Panc1 (cell line): ENCODE measurements around the gene SLC7A5. TPM values are rescaled to one million over a fixed set of nuclear protein-coding genes. Genes with fewer than 3 reads are reported as not detected.
A peak's percentile ranks its signal among the peaks of the same experiment; 100 is the strongest.
"Not testable (repeated sequence)": the region's sequence is repeated elsewhere in the genome, so short reads cannot be mapped to it uniquely, and the experiment has no call there.

Source experiments
- ATAC-seq: fragments of 200-7000 bp; cut with Tn5 transposase; 2 replicates; pipeline ENCODE4 v1.9.1; 2020; ENCODE audit warnings: mild to moderate bottlenecking, moderate library complexity
- BruUV-seq: library from RNA; stranded (reverse); fragments of 400-500 nt; replicated peaks from 2 replicates; lab custom pipeline; 2021; lab: Mats Ljungman, UMichigan
- CTCF ChIA-PET: fragments of 300-600 bp; sonication (Branson Sonifier 250); formaldehyde crosslinking; loops from one replicate; lab custom pipeline; 2022; ENCODE audit warnings: antibody characterized with exemption; lab: Charles Lee
- POLR2A ChIA-PET: fragments of 300-600 bp; sonication (Branson Sonifier 250); formaldehyde crosslinking; loops from one replicate; lab custom pipeline; 2022; ENCODE audit warnings: antibody characterized with exemption; lab: Charles Lee
- DNase-seq: peaks from one replicate; pipeline ENCODE4 v3.0.0-alpha.2; 2010; ENCODE audit warnings: low read depth, low spot score
- H3K27ac ChIP-seq: 2 replicates; pipeline ENCODE4 v1.5.1; 2011; ENCODE audit warnings: mild to moderate bottlenecking, low read length, inconsistent platforms
- H3K27me3 ChIP-seq: fragments of 200-500 bp; sonication (Bioruptor generic); 2 replicates; pipeline ENCODE4 v1.6.0; 2014; ENCODE audit warnings: low read length, inconsistent platforms; ENCODE audit not compliant: control insufficient read depth, insufficient read depth
- H3K36me3 ChIP-seq: fragments of 200-500 bp; sonication (Bioruptor generic); 2 replicates; pipeline ENCODE4 v1.5.1; 2014; ENCODE audit warnings: inconsistent platforms, mild to moderate bottlenecking, low read length, moderate library complexity; ENCODE audit not compliant: control insufficient read depth, insufficient read depth
- H3K4me1 ChIP-seq: 2 replicates; pipeline ENCODE4 v1.5.1; 2011; ENCODE audit warnings: inconsistent platforms, mild to moderate bottlenecking, low read length, moderate library complexity; ENCODE audit not compliant: control insufficient read depth, insufficient read depth
- H3K4me3 ChIP-seq, 2 experiments: 2 replicates each; pipeline ENCODE4 v1.5.1; 2011 to 2012; ENCODE audit warnings: low read depth in 2 of 2, low read length in 2 of 2, mild to moderate bottlenecking in 2 of 2, inconsistent platforms in 1 of 2, moderate library complexity in 1 of 2
- H3K9me3 ChIP-seq: fragments of 200-500 bp; sonication (Bioruptor generic); 2 replicates; pipeline ENCODE4 v1.5.1; 2014; ENCODE audit warnings: low read depth, mild to moderate bottlenecking, inconsistent platforms, low read length, moderate library complexity; ENCODE audit not compliant: control insufficient read depth, insufficient read depth
- CTCF ChIP-seq: fragments of 450-650 bp; IDR thresholded peaks from 2 replicates; pipeline ENCODE4 v1.5.1; 2017; ENCODE audit warnings: mild to moderate bottlenecking
- POLR2AphosphoS5 ChIP-seq: IDR thresholded peaks from 2 replicates; pipeline ENCODE4 v1.6.1; 2012; ENCODE audit warnings: mild to moderate bottlenecking, low read depth, low read length, moderate library complexity
- SIN3A ChIP-seq: IDR thresholded peaks from 2 replicates; pipeline ENCODE4 v1.6.1; 2012; ENCODE audit warnings: low read depth, mild to moderate bottlenecking, low read length, moderate library complexity, borderline replicate concordance; ENCODE audit not compliant: insufficient read depth
- TCF7L2 ChIP-seq: IDR thresholded peaks from 2 replicates; pipeline ENCODE4 v1.6.1; 2011; ENCODE audit warnings: mild to moderate bottlenecking, low read depth, low read length, inconsistent platforms
- in situ Hi-C: cut with HindIII; loops from 2 replicates; pipeline ENCODE4 v1.10.0; 2016; ENCODE audit warnings: low sequenced_read_pairs, low pct_unique_long_range_greater_than_20kb
- intact Hi-C: fragments of 100-400 bp; cut with micrococcal nuclease; formaldehyde crosslinking; loops from one replicate; pipeline ENCODE4 v1.10.0; 2022; ENCODE audit not compliant: unreplicated experiment
- total RNA-seq: library from RNA; stranded (reverse); gene quantifications from one replicate; pipeline ENCODE4 v1.2.1, GENCODE V29; 2021; ENCODE audit not compliant: unreplicated experiment
- TF ChIP-seq, protein P1 (sequence below), 2 experiments: IDR thresholded peaks; 2 replicates each; pipeline ENCODE4 v1.6.1; 2011 to 2012; ENCODE audit warnings: low read depth in 2 of 2, control low read depth in 1 of 2, low read length in 1 of 2, mild to moderate bottlenecking in 1 of 2, moderate library complexity in 1 of 2; ENCODE audit not compliant: insufficient read depth in 1 of 2

SLC7A5 gene
- total RNA-seq, 1 experiment from 2014 or later = 231 TPM

DNA sequence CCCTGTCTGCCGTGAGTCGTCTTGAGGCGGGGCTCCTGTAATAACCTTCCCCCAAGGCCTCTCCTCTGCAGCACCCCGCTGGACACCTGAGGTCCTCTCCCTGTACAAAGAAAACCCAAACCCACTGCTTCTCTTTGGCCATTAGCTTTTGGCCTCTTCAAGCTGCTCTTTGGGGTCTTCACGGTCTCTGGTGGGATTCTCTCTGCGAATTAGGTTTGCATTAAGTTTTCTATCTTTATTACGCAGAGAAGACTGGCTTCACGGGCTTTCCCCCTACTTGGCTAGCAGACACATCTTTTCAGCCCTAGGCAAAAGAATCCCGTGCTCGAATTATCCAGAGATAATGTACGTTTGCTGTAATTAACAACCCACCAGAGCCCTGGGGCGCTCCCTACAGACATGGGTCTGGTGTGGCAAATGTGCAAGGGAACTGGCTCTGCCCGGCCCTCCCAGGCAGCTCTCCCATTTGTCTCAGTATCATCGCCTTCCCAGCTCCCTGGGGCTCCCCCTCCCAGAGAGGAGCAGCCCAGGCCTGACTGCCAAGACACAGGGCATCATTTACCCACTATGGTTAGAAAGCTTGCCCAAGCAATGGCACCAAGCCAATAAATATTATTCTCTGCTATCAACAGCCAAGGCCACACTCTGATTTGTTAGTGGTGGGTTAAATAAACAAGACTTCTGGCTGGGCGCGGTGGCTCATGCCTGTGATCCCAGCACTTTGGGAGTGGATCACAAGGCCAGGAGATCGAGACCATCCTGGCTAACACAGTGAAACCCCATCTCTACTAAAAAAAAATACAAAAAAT is 78.8 kb downstream of the SLC7A5 start:
- ChIA-PET CTCF (interaction anchor here (1.0 kb wide), 1 partner anchor 11 kb away, joined by 3 read pairs; no protein-coding TSS in a partner anchor), POLR2A (interaction anchor here (0.7 to 0.9 kb wide), 2 partner anchors 12 to 37 kb away, joined by 3 to 5 read pairs; no protein-coding TSS in a partner anchor)
- Histone ChIP-seq H3K9me3 (no peaks in the 10 kb centered on the region), H3K4me1 (peaks cover 15% of the 10 kb centered on the region), H3K4me3 (no peak overlapping the region), H3K27ac (peak overlapping the region; percentile 79), H3K36me3 (no peaks in the 10 kb centered on the region), H3K27me3 (no peaks in the 10 kb centered on the region)
- intact Hi-C loops (no loop called here), in situ Hi-C loops (no loop called here)
- ATAC-seq (peak; percentile 70), DNase-seq (no peak)
- BruUV-seq = no TSS peak
- TF ChIP-seq SIN3A (no peak), CTCF (no peak)

DNA sequence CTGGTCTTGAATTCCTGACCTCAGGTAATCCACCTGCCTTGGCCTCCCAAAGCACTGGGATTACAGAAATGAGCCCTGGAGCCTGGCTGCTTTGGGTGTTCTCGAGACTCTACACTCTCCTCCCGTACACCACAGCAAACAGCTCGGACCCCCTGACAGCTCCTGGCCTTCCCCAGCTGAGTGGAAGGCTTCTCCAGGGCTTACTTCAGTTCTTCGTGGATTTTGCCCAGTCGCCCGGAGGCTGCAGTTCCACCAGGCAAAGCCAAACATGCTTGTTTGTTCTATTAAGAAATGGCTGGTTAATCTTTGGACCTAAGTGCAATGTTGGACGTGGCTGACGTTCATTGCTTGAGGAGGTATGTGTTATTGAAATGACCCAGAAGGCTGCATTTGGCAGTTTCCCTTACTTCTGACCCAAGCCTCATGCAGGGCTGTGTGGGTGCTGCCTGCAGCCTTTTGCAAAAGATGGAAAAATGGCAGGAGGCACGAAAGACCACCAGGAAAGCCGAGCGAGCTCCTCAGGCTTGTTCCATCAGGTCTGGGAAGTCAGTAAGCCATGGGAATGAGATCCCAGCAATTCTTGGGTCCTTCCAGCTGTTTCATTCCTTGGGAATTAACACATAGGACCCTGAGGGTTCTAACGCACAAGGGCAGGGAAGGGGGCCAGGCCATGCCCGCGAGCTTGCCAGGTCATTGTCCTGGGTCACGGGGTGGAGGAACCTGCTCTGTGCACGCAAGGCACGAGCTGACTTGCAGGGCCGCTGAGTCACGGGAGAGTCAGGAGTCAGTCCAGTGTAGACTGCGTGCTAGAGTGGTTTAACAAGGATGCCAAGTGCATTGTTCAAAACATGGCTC is 79.6 kb downstream of the SLC7A5 start:
- in situ Hi-C loops (no loop called here), intact Hi-C loops (no loop called here)
- Histone ChIP-seq H3K9me3 (no peaks in the 10 kb centered on the region), H3K36me3 (no peaks in the 10 kb centered on the region), H3K27ac (peak overlapping the region; percentile 79), H3K4me1 (peaks cover 15% of the 10 kb centered on the region), H3K4me3 (no peak overlapping the region), H3K27me3 (no peaks in the 10 kb centered on the region)
- POLR2A ChIA-PET = interaction anchor here (0.7 to 0.9 kb wide), 2 partner anchors 13 to 38 kb away, joined by 3 to 5 read pairs; no protein-coding TSS in a partner anchor
- peak; percentile 27 for TF ChIP-seq POLR2AphosphoS5
- no peak for TF ChIP-seq TCF7L2
- no peak for TF ChIP-seq CTCF
- TF ChIP-seq SIN3A = no peak
- TF ChIP-seq, protein P1, sequence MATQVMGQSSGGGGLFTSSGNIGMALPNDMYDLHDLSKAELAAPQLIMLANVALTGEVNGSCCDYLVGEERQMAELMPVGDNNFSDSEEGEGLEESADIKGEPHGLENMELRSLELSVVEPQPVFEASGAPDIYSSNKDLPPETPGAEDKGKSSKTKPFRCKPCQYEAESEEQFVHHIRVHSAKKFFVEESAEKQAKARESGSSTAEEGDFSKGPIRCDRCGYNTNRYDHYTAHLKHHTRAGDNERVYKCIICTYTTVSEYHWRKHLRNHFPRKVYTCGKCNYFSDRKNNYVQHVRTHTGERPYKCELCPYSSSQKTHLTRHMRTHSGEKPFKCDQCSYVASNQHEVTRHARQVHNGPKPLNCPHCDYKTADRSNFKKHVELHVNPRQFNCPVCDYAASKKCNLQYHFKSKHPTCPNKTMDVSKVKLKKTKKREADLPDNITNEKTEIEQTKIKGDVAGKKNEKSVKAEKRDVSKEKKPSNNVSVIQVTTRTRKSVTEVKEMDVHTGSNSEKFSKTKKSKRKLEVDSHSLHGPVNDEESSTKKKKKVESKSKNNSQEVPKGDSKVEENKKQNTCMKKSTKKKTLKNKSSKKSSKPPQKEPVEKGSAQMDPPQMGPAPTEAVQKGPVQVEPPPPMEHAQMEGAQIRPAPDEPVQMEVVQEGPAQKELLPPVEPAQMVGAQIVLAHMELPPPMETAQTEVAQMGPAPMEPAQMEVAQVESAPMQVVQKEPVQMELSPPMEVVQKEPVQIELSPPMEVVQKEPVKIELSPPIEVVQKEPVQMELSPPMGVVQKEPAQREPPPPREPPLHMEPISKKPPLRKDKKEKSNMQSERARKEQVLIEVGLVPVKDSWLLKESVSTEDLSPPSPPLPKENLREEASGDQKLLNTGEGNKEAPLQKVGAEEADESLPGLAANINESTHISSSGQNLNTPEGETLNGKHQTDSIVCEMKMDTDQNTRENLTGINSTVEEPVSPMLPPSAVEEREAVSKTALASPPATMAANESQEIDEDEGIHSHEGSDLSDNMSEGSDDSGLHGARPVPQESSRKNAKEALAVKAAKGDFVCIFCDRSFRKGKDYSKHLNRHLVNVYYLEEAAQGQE (IDR thresholded peaks at IDR 0.05; ENCODE audit: insufficient read depth in 1 of 2, low read depth in 2 of 2, low read length in 1 of 2) = no peak
- CTCF ChIA-PET = interaction anchor here (0.7 kb wide), 1 partner anchor 11 kb away, joined by 4 read pairs; no protein-coding TSS in a partner anchor
- ATAC-seq = peak; percentile 94
- DNase-seq = no peak
- BruUV-seq = no TSS peak

- POLR2A ChIA-PET, intact Hi-C loops, ATAC-seq: not testable (repeated sequence)
Measured at GRCh38 chr16:87788730-87789436, 80.4 kb downstream of the SLC7A5 start.

More at GRCh38 chr16:87788730-87789436, 80.4 kb downstream of the SLC7A5 start:
- H3K27me3 ChIP-seq, H3K4me3 ChIP-seq, in situ Hi-C loops, BruUV-seq, DNase-seq, CTCF ChIA-PET, H3K36me3 ChIP-seq, H3K9me3 ChIP-seq: not testable (repeated sequence)
- Histone ChIP-seq H3K4me1 (peaks cover 15% of the 10 kb centered on the region), H3K27ac (peak overlapping the region; percentile 79)
